PC-3 (cell line): ENCODE results near the gene ENTHD1. TPM values are rescaled to one million over a fixed set of nuclear protein-coding genes. Genes with fewer than 3 reads are reported as not detected.

Source experiments
- ATAC-seq: fragments of 200-7000 bp; cut with Tn5 transposase; 2 replicates; pipeline ENCODE4 v1.9.1; 2020; ENCODE audit warnings: mild to moderate bottlenecking, moderate library complexity
- BruUV-seq: library from RNA; stranded (reverse); fragments of 400-500 nt; replicated peaks from 2 replicates; lab custom pipeline; 2021; lab: Mats Ljungman, UMichigan
- CTCF ChIA-PET: fragments of 300-600 bp; sonication (Branson Sonifier 250); formaldehyde crosslinking; loops from one replicate; lab custom pipeline; 2022; ENCODE audit warnings: antibody characterized with exemption; lab: Charles Lee
- POLR2A ChIA-PET: fragments of 300-600 bp; sonication (Branson Sonifier 250); formaldehyde crosslinking; loops from one replicate; lab custom pipeline; 2022; ENCODE audit warnings: antibody characterized with exemption; ENCODE audit not compliant: unreplicated experiment; lab: Charles Lee
- DNase-seq: peaks from one replicate; pipeline ENCODE4 v3.0.0-alpha.2; 2015
- H2AFZ ChIP-seq: fragments of 300-600 bp; sonication (generic); 2 replicates; pipeline ENCODE4 v1.6.0; 2016; ENCODE audit warnings: antibody characterized with exemption, low read length
- H3F3A ChIP-seq: fragments of 300-600 bp; sonication (generic); one replicate; pipeline ENCODE4 v1.6.0; 2017; ENCODE audit warnings: antibody characterized with exemption, low read length, control low read depth, mild to moderate bottlenecking; ENCODE audit not compliant: unreplicated experiment
- H3K27ac ChIP-seq: fragments of 300-600 bp; sonication (generic); 2 replicates; pipeline ENCODE4 v1.5.1; 2016; ENCODE audit warnings: mild to moderate bottlenecking, low read length
- H3K27me3 ChIP-seq: fragments of 300-600 bp; sonication (generic); 2 replicates; pipeline ENCODE4 v1.6.1; 2016; ENCODE audit warnings: low read length, mixed read lengths
- H3K36me3 ChIP-seq: fragments of 300-600 bp; sonication (generic); 2 replicates; pipeline ENCODE4 v1.6.1; 2016; ENCODE audit warnings: low read depth, mixed run types, low read length, mixed read lengths
- H3K4me1 ChIP-seq: fragments of 300-600 bp; sonication (generic); 2 replicates; pipeline ENCODE4 v1.5.1; 2016; ENCODE audit warnings: low read length; ENCODE audit not compliant: insufficient read depth
- H3K4me2 ChIP-seq: fragments of 300-600 bp; sonication (generic); 2 replicates; pipeline ENCODE4 v1.6.0; 2016; ENCODE audit warnings: low read length
- H3K4me3 ChIP-seq: fragments of 300-600 bp; sonication (generic); 2 replicates; pipeline ENCODE4 v1.5.1; 2016; ENCODE audit warnings: mild to moderate bottlenecking, low read length, mixed read lengths
- H3K79me2 ChIP-seq: fragments of 300-600 bp; sonication (generic); 2 replicates; pipeline ENCODE4 v1.6.1; 2017; ENCODE audit warnings: low read length, mixed read lengths
- H3K9ac ChIP-seq: fragments of 300-600 bp; sonication (generic); 2 replicates; pipeline ENCODE4 v1.6.0; 2016; ENCODE audit warnings: mild to moderate bottlenecking, low read length
- H3K9me2 ChIP-seq: fragments of 300-600 bp; sonication (generic); replicated peaks from 2 replicates; pipeline ENCODE4 v1.6.1; 2016; ENCODE audit warnings: mixed run types, low read length, mixed read lengths
- H3K9me3 ChIP-seq: fragments of 300-600 bp; sonication (generic); 2 replicates; pipeline ENCODE4 v1.6.1; 2016; ENCODE audit warnings: low read length, mixed read lengths
- H4K20me1 ChIP-seq: fragments of 300-600 bp; sonication (generic); 2 replicates; pipeline ENCODE4 v1.6.1; 2016; ENCODE audit warnings: low read length, mixed read lengths
- CTCF ChIP-seq: fragments of 300-600 bp; sonication (generic); conservative IDR thresholded peaks from 2 replicates; pipeline ENCODE4 v1.5.1; 2017; ENCODE audit warnings: antibody characterized with exemption, low read depth, mild to moderate bottlenecking, low read length
- EZH2 ChIP-seq: fragments of 300-600 bp; sonication (generic); IDR thresholded peaks from one replicate; pipeline ENCODE4 v1.6.1; 2017; ENCODE audit warnings: antibody characterized with exemption, mild to moderate bottlenecking, low read length; ENCODE audit not compliant: unreplicated experiment
- EZH2phosphoT487 ChIP-seq: fragments of 300-600 bp; sonication (generic); IDR thresholded peaks from 2 replicates; pipeline ENCODE4 v1.6.1; 2018; ENCODE audit warnings: mild to moderate bottlenecking, antibody characterized with exemption, low read length, borderline replicate concordance
- intact Hi-C: fragments of 100-400 bp; cut with micrococcal nuclease; formaldehyde crosslinking; loops from 2 replicates; pipeline ENCODE4 v1.9.0; 2023
- total RNA-seq: library from RNA; depleted of rRNA; stranded (reverse); fragments of >200 nt; gene quantifications from 2 replicates; pipeline ENCODE4 v1.2.3, GENCODE V29; 2014

Gene ENTHD1
- total RNA-seq, 1 experiment from 2014 or later, result not detected

DNA sequence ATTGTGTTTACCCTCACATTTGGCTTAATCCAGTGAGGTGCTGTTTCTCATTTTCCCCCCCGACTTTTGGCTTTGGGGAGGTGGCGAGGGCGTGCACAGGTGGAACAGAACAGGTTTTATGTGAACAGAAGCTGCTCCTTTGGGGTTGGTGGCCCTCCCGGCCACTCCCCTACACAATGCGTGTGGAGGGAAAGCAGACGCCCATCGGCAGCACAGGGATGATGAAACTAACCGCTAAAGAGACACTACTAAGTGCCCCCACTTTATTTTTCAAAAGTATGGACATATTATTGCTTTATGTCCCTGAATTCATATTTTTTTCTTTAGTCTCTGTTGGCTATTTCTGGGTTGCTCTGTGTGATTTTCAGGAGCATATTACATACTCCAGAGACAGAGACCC lies 160.9 kb downstream of the ENTHD1 start:
- ATAC-seq (no peak), DNase-seq (no peak)
- Histone ChIP-seq H3K4me2 (no peak overlapping the region), H3K9me2 (no peaks in the 10 kb centered on the region), H3K27me3 (peaks cover 44% of the 10 kb centered on the region), H3K27ac (no peak overlapping the region), H3K9ac (no peak overlapping the region), H3K36me3 (no peaks in the 10 kb centered on the region), H3K9me3 (no peaks in the 10 kb centered on the region), H3F3A (no peaks in the 10 kb centered on the region), H3K4me3 (no peak overlapping the region), H3K4me1 (no peaks in the 10 kb centered on the region), H3K79me2 (no peaks in the 10 kb centered on the region), H4K20me1 (no peaks in the 10 kb centered on the region), H2AFZ (no peak overlapping the region)
- intact Hi-C loops, result no loop called here
- no TSS peak for BruUV-seq
- ChIA-PET CTCF (no interaction called here), POLR2A (no interaction called here)
- TF ChIP-seq EZH2phosphoT487 (no peak), EZH2 (no peak), CTCF (no peak)

DNA sequence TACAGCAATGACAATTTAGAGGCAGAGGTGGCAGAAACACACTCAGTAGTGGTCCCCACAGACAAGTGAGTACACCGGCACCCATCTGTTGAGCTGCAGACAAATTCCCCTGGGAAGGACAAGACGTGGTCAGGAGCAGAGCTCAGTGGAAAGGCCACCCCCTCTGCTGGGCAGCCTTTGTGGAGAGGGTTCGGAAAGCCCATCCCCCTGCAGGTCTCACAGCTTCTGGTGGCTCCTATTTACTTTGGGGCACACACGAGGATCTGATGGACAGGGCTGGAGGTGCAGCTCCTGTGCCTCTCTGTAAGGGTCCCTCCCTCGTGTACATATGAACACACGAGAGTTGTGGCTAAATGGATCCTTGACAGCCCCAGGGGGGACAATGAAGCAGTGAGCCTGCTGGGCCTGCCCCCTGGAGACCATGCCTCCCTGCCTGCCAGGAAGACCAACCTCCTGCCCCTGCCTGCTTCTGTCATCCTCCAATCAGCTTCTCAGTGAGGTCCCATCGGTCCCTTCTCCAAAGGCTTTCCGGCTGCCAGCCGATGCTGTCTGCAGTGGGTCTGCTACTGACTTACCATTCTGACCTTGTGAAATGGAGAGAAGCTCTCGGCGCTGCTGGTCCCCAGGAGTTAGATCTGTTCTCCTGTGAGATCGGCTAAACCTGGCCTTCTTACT lies 161.5 kb downstream of the ENTHD1 start:
- ChIA-PET CTCF (no interaction called here), POLR2A (no interaction called here)
- H3K4me1 ChIP-seq, result no peaks in the 10 kb centered on the region
- DNase-seq, result no peak
- peaks cover 40% of the 10 kb centered on the region for H3K27me3 ChIP-seq
- H3K36me3 ChIP-seq, result no peaks in the 10 kb centered on the region
- no TSS peak for BruUV-seq
- H3F3A ChIP-seq, result no peaks in the 10 kb centered on the region
- no peaks in the 10 kb centered on the region for H3K9me3 ChIP-seq
- no peak overlapping the region for H3K27ac ChIP-seq
- no peaks in the 10 kb centered on the region for H3K79me2 ChIP-seq
- H2AFZ ChIP-seq, result no peak overlapping the region
- TF ChIP-seq EZH2phosphoT487 (no peak), CTCF (no peak), EZH2 (no peak)
- H3K9ac ChIP-seq, result no peak overlapping the region
- H4K20me1 ChIP-seq, result no peaks in the 10 kb centered on the region
- intact Hi-C loops, result no loop called here
- no peak overlapping the region for H3K4me2 ChIP-seq
- no peaks in the 10 kb centered on the region for H3K9me2 ChIP-seq
- ATAC-seq, result no peak
- no peak overlapping the region for H3K4me3 ChIP-seq

- H4K20me1 ChIP-seq, result no peaks in the 10 kb centered on the region
- intact Hi-C loops, result no loop called here
- no peaks in the 10 kb centered on the region for H3K9me2 ChIP-seq
- H3K27me3 ChIP-seq, result peaks cover 39% of the 10 kb centered on the region
- no TSS peak for BruUV-seq
- H3K9me3 ChIP-seq, result no peaks in the 10 kb centered on the region
- H3K79me2 ChIP-seq, result no peaks in the 10 kb centered on the region
- no peak overlapping the region for H3K4me2 ChIP-seq
- DNase-seq (no peak), ATAC-seq (no peak)
- H3K4me3 ChIP-seq, result no peak overlapping the region
- H3F3A ChIP-seq, result no peaks in the 10 kb centered on the region
- H3K4me1 ChIP-seq, result no peaks in the 10 kb centered on the region
- TF ChIP-seq EZH2 (no peak), CTCF (no peak), EZH2phosphoT487 (no peak)
- no peak overlapping the region for H3K9ac ChIP-seq
- POLR2A ChIA-PET, result no interaction called here
- no peak overlapping the region for H2AFZ ChIP-seq
- no peak overlapping the region for H3K27ac ChIP-seq
- no peaks in the 10 kb centered on the region for H3K36me3 ChIP-seq
- CTCF ChIA-PET, result no interaction called here
Observed at GRCh38 chr22:39731481-39731880, 162.1 kb downstream of the ENTHD1 start.
